Measurements from ENCODE around the gene IL21R.

The IL21R gene

GRCh38 chr16:27401768-27402568, at the start of gene IL21R:
TSS of gene IL21R (plus strand) at chr16:27402174. CDS start at chr16:27430072, 27,898 bp downstream.
- no peak within 1 kb of the TSS for H3K4me3 ChIP-seq (replicated peaks in 1 of 2; ENCODE audit: low read depth in 2 of 2, low read length in 2 of 2)
- no peak for TF ChIP-seq CTCF (IDR thresholded peaks at IDR 0.05; ENCODE audit: low read depth, low read length)
- DNase-seq (ENCODE audit: low read depth in 2 of 2): peak; percentile 41 to 48

GRCh38 chr16:27353853-27354252, 48.1 kb upstream of the IL21R start:
- no peak for TF ChIP-seq CTCF (IDR thresholded peaks at IDR 0.05; ENCODE audit: low read depth, low read length)
- no peak for DNase-seq (ENCODE audit: low read depth in 2 of 2)
- H3K4me3 ChIP-seq (replicated peaks in 1 of 2; ENCODE audit: low read depth in 2 of 2, low read length in 2 of 2): no peak overlapping the region

- DNase-seq (ENCODE audit: low read depth in 2 of 2): peak; percentile 53 to 71
- H3K4me3 ChIP-seq (replicated peaks in 1 of 2; ENCODE audit: low read depth in 2 of 2, low read length in 2 of 2): no peak overlapping the region
- TF ChIP-seq CTCF (IDR thresholded peaks at IDR 0.05; ENCODE audit: low read depth, low read length): peak; percentile 66
Observed at GRCh38 chr16:27355610-27356009, 46.4 kb upstream of the IL21R start.

DNA sequence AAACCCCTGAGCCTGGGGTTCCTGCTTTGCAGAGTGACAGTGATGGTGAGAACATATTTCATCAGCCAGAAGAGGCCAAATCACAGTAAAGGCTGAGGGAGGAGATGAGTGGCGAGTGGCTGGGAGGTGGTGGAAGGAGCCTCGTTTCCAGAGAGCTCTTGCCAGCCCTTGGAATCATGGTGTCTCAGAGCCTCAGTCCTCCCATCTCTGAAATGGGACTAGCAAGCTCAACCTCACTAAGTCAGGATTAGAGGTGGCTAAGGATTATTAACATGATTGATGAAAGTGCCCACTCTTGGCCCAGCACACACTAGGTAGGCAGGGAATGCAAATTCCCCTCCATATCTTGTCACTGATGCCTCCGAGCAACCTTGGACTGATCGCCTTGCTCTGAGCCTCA, 45.2 kb upstream of the IL21R start:
- TF ChIP-seq CTCF (IDR thresholded peaks at IDR 0.05; ENCODE audit: low read depth, low read length): no peak
- DNase-seq (ENCODE audit: low read depth in 2 of 2): no peak
- no peak overlapping the region for H3K4me3 ChIP-seq (replicated peaks in 1 of 2; ENCODE audit: low read depth in 2 of 2, low read length in 2 of 2)

GRCh38 chr16:27359051-27359450, 42.9 kb upstream of the IL21R start:
- DNase-seq (ENCODE audit: low read depth in 2 of 2): no peak
- no peak overlapping the region for H3K4me3 ChIP-seq (replicated peaks in 1 of 2; ENCODE audit: low read depth in 2 of 2, low read length in 2 of 2)
- TF ChIP-seq CTCF (IDR thresholded peaks at IDR 0.05; ENCODE audit: low read depth, low read length): no peak

- no peak overlapping the region for H3K4me3 ChIP-seq (replicated peaks in 1 of 2; ENCODE audit: low read depth in 2 of 2, low read length in 2 of 2)
- no peak for DNase-seq (ENCODE audit: low read depth in 2 of 2)
- no peak for TF ChIP-seq CTCF (IDR thresholded peaks at IDR 0.05; ENCODE audit: low read depth, low read length)
Observed at GRCh38 chr16:27359615-27360014, 42.4 kb upstream of the IL21R start.

All from cardiac fibroblast (primary cell).